GM12878 (cell line): ENCODE measurements around the gene MPZL3. TPM values are rescaled to one million over a fixed set of nuclear protein-coding genes. Genes with fewer than 3 reads are reported as not detected.

Source experiments
- ATAC-seq: fragments of 200-7000 bp; cut with Tn5 transposase; 3 replicates; pipeline ENCODE4 v1.9.1; 2020; ENCODE audit warnings: mild to moderate bottlenecking, moderate library complexity
- BruUV-seq: library from RNA; stranded (reverse); fragments of 400-500 nt; replicated peaks from 2 replicates; lab custom pipeline; 2021; lab: Mats Ljungman, UMichigan
- CTCF ChIA-PET: fragments of 300-600 bp; sonication (Branson Sonifier 250); formaldehyde crosslinking; extraction: SDS; loops from one replicate; lab custom pipeline; 2021; ENCODE audit warnings: inconsistent platforms; lab: Yijun Ruan, JAX
- POLR2A ChIA-PET: fragments of 350-600 bp; formaldehyde crosslinking; extraction: SDS; loops from one replicate; lab custom pipeline; 2021; ENCODE audit warnings: inconsistent platforms; lab: Charles Lee
- RAD21 ChIA-PET: fragments of 300-600 bp; sonication (Branson Sonifier 250); formaldehyde crosslinking; loops from one replicate; lab custom pipeline; 2023; ENCODE audit warnings: antibody characterized with exemption; ENCODE audit not compliant: unreplicated experiment; lab: Charles Lee
- SMC1A ChIA-PET: fragments of 300-600 bp; sonication (Branson Sonifier 250); formaldehyde crosslinking; loops from one replicate; lab custom pipeline; 2023; ENCODE audit not compliant: unreplicated experiment, uncharacterized antibody; lab: Charles Lee
- DNase-seq: peaks from one replicate; pipeline ENCODE4 v3.0.0-alpha.2; 2011; ENCODE audit warnings: low read depth, low spot score
- FAIRE-seq: peaks from 3 replicates; lab custom pipeline; 2011; peaks lifted over from hg19 to GRCh38; lab: Jason Lieb, UNC
- H2AFZ ChIP-seq: 2 replicates; pipeline ENCODE4 v1.6.0; 2011; ENCODE audit warnings: low read depth, low read length, control low read depth; ENCODE audit not compliant: control insufficient read depth
- H3K27ac ChIP-seq: 2 replicates; pipeline ENCODE4 v1.5.1; 2011; ENCODE audit warnings: control low read depth; ENCODE audit not compliant: control insufficient read depth, insufficient read depth
- H3K27me3 ChIP-seq, 2 experiments: replicated peaks in 1 of 2; 2 replicates each; pipeline versions ENCODE4 v1.6.0 to v1.6.1; 2011; ENCODE audit warnings: low read length in 1 of 2; ENCODE audit not compliant: control insufficient read depth in 2 of 2, insufficient read depth in 2 of 2
- H3K36me3 ChIP-seq, 2 experiments: 2 replicates each; pipeline ENCODE4 v1.5.1; 2011; ENCODE audit warnings: low read length in 1 of 2; ENCODE audit not compliant: control insufficient read depth in 2 of 2, insufficient read depth in 2 of 2
- H3K4me1 ChIP-seq: 2 replicates; pipeline ENCODE4 v1.6.1; 2011; ENCODE audit warnings: mild to moderate bottlenecking, low read length, moderate library complexity, mixed read lengths; ENCODE audit not compliant: control insufficient read depth, insufficient read depth
- H3K4me2 ChIP-seq: 2 replicates; pipeline ENCODE4 v1.6.0; 2011; ENCODE audit warnings: control low read depth; ENCODE audit not compliant: control insufficient read depth, insufficient read depth
- H3K4me3 ChIP-seq: fragments of 200-600 bp; sonication (generic); 2 replicates; pipeline ENCODE4 v1.5.1; 2016
- H3K79me2 ChIP-seq: 2 replicates; pipeline ENCODE4 v1.6.0; 2011; ENCODE audit warnings: low read length; ENCODE audit not compliant: control insufficient read depth, insufficient read depth
- H3K9ac ChIP-seq: 2 replicates; pipeline ENCODE4 v1.8.0; 2011; ENCODE audit warnings: low read length, control low read depth, mixed read lengths; ENCODE audit not compliant: control insufficient read depth, insufficient read depth
- H3K9me3 ChIP-seq: replicated peaks from 3 replicates; pipeline ENCODE4 v1.5.1; 2011; ENCODE audit warnings: mild to moderate bottlenecking, low read length; ENCODE audit not compliant: control insufficient read depth, insufficient read depth
- H4K20me1 ChIP-seq: 2 replicates; pipeline ENCODE4 v1.6.0; 2011; ENCODE audit not compliant: control insufficient read depth, insufficient read depth
- BMI1 ChIP-seq: fragments of 450-650 bp; IDR thresholded peaks from 2 replicates; pipeline ENCODE4 v1.6.1; 2016; ENCODE audit warnings: mild to moderate bottlenecking, moderate library complexity, borderline replicate concordance
- CBFB ChIP-seq: IDR thresholded peaks from 2 replicates; pipeline ENCODE4 v1.6.1; 2016; ENCODE audit warnings: antibody characterized with exemption, low read depth
- ETV6 ChIP-seq, 2 experiments: fragments of 450-650 bp in 1 of 2; IDR thresholded peaks in 1 of 2; conservative IDR thresholded peaks in 1 of 2; 2 replicates each; pipeline ENCODE4 v1.6.1; 2014; ENCODE audit warnings: antibody characterized with exemption in 1 of 2, borderline replicate concordance in 1 of 2, low read depth in 1 of 2, mild to moderate bottlenecking in 1 of 2, moderate library complexity in 1 of 2
- HCFC1 ChIP-seq: fragments of 150-350 bp; IDR thresholded peaks from 2 replicates; pipeline ENCODE4 v1.6.1; 2014; ENCODE audit warnings: low read length
- NFXL1 ChIP-seq: fragments of 450-650 bp; IDR thresholded peaks from 2 replicates; pipeline ENCODE4 v1.6.1; 2017; ENCODE audit warnings: antibody characterized with exemption, mild to moderate bottlenecking, borderline replicate concordance
- NR2C1 ChIP-seq: fragments of 450-650 bp; IDR thresholded peaks from 2 replicates; pipeline ENCODE4 v1.6.1; 2017; ENCODE audit warnings: antibody characterized with exemption, mild to moderate bottlenecking, moderate library complexity
- PAX5 ChIP-seq: IDR thresholded peaks from 2 replicates; pipeline ENCODE4 v1.6.1; 2011; ENCODE audit warnings: low read depth, low read length, borderline replicate concordance
- POLR2AphosphoS2 ChIP-seq: IDR thresholded peaks from 2 replicates; pipeline ENCODE4 v1.6.1; 2011; ENCODE audit warnings: low read depth, mild to moderate bottlenecking, low read length, improper control_type of control experiment, moderate library complexity
- TAF1 ChIP-seq: IDR thresholded peaks from 2 replicates; pipeline ENCODE4 v1.6.1; 2011; ENCODE audit warnings: mild to moderate bottlenecking, low read depth, low read length, borderline replicate concordance
- TCF12 ChIP-seq: IDR thresholded peaks from 2 replicates; pipeline ENCODE4 v1.6.1; 2011; ENCODE audit warnings: low read depth, mild to moderate bottlenecking, low read length
- ZSCAN29 ChIP-seq: fragments of 450-650 bp; IDR thresholded peaks from 2 replicates; pipeline ENCODE4 v1.6.1; 2017; ENCODE audit warnings: mild to moderate bottlenecking, moderate library complexity
- WGBS: methylation state at CpG from one replicate; pipeline ENCODE4 v1.1.6; 2016; ENCODE audit warnings: low lambda C conversion rate; ENCODE audit not compliant: insufficient replicate concordance, insufficient coverage; ENCODE audit errors: missing lambda C conversion rate; 5-methylcytosine and 5-hydroxymethylcytosine counted together
- in situ Hi-C: fragments of 300-500 bp; cut with MboI; formaldehyde crosslinking; loops from 9 replicates; pipeline ENCODE4 v1.14.3; 2018; ENCODE audit warnings: mixed read lengths
- intact Hi-C: fragments of 100-400 bp; cut with micrococcal nuclease; formaldehyde crosslinking; loops from one replicate; pipeline ENCODE4 v1.14.2; 2022; ENCODE audit not compliant: unreplicated experiment
- polyA plus RNA-seq, 11 experiments: library from polyadenylated mRNA; depleted of rRNA in 4 of 11; unstranded in 6 of 11; stranded (reverse) in 5 of 11; fragments of >200 nt; fragmentation: Nextera tagmentation in 4 of 11; fragmentation: Illumina TruSeq in 1 of 11; extraction: Ambion mirVana in 4 of 11; extraction: Trizol in 1 of 11; gene quantifications; 1 replicate in 1 of 11; 2 replicates in 10 of 11; pipeline versions ENCODE4 v1.2.1 to v1.2.3, GENCODE V29; 2011 to 2016; ENCODE audit warnings: inconsistent platforms in 2 of 11, missing spikeins in 2 of 11, low read depth in 1 of 11
- total RNA-seq, 4 experiments: library from RNA; depleted of rRNA in 3 of 4; stranded (reverse); fragments of >200 nt in 3 of 4; fragmentation: Illumina TruSeq in 1 of 4; extraction: Trizol in 1 of 4; gene quantifications; 2 replicates each; pipeline versions ENCODE4 v1.2.1 to v1.2.3, GENCODE V29; 2013 to 2021

MPZL3 gene
- total and polyA plus RNA-seq, 10 of the 15 experiments (the other 5 are each of a cell fraction or from before 2014, with no cell fraction given): 2.1 to 7.5 (median 6.2) TPM

- Histone ChIP-seq H3K79me2 (no peaks in the 10 kb centered on the region), H4K20me1 (no peaks in the 10 kb centered on the region), H3K9me3 (no peaks in the 10 kb centered on the region), H3K4me2 (no peak overlapping the region), H3K4me1 (peaks cover 22% of the 10 kb centered on the region), H3K27me3 (no peaks in the 10 kb centered on the region), H3K36me3 (peaks cover 0 to 2% of the 10 kb centered on the region in 2 experiments; a peak in 2 of 4 replicates), H2AFZ (no peak overlapping the region), H3K9ac (no peak overlapping the region), H3K27ac (no peak overlapping the region), H3K4me3 (no peak overlapping the region)
- CTCF ChIA-PET: no interaction called here
- ATAC-seq: no peak
- DNase-seq: no peak
- FAIRE-seq: no peak
- RAD21 ChIA-PET: no interaction called here
- BruUV-seq: no TSS peak
- SMC1A ChIA-PET: no interaction called here
- POLR2A ChIA-PET: interaction anchor here (1.7 kb wide), 1 partner anchor 9 kb away, joined by 4 read pairs; no protein-coding TSS in a partner anchor
- in situ Hi-C loops: no loop called here
- TF ChIP-seq PAX5: no peak
- intact Hi-C loops: no loop called here
Observed at GRCh38 chr11:118231461-118231860, 20.7 kb downstream of the MPZL3 start.

GRCh38 chr11:118230088-118230487, 22.1 kb downstream of the MPZL3 start:
- no peaks in the 10 kb centered on the region for H4K20me1 ChIP-seq
- ChIA-PET POLR2A (interaction anchor here (1.7 kb wide), 1 partner anchor 10 kb away, joined by 4 read pairs; no protein-coding TSS in a partner anchor), CTCF (interaction anchor here (0.6 to 1.1 kb wide), 2 partner anchors 17 to 32 kb away, joined by 4 read pairs; no protein-coding TSS in a partner anchor)
- no peak for DNase-seq
- TF ChIP-seq NFXL1: no peak
- TF ChIP-seq ETV6 (conservative IDR thresholded peaks at IDR 0.05 in 1 of 2, IDR thresholded peaks at IDR 0.05 in 1 of 2; ENCODE audit: borderline replicate concordance in 1 of 2, low read depth in 1 of 2): no peak
- TF ChIP-seq HCFC1: no peak
- TF ChIP-seq TAF1: no peak
- TF ChIP-seq ZSCAN29: no peak
- TF ChIP-seq BMI1: no peak
- no peak for TF ChIP-seq NR2C1
- TF ChIP-seq POLR2AphosphoS2: no peak
- no peak for TF ChIP-seq TCF12
- TF ChIP-seq CBFB: no peak
- TF ChIP-seq, all 136 proteins: peak for 0
- H3K9ac ChIP-seq: no peak overlapping the region
- BruUV-seq: no TSS peak
- H2AFZ ChIP-seq: no peak overlapping the region
- H3K4me3 ChIP-seq: no peak overlapping the region
- no peak overlapping the region for H3K4me2 ChIP-seq
- H3K27me3 ChIP-seq: no peaks in the 10 kb centered on the region
- no peak for FAIRE-seq
- in situ Hi-C loops: no loop called here
- intact Hi-C loops: no loop called here
- peaks cover 0 to 2% of the 10 kb centered on the region in 2 experiments; a peak in 2 of 4 replicates for H3K36me3 ChIP-seq
- WGBS: 96% methylated on average over 3 of the region's 3 CpGs
- ATAC-seq: no peak
- no peak overlapping the region for H3K27ac ChIP-seq
- SMC1A ChIA-PET: interaction anchor here (1.4 to 2.5 kb wide), 4 partner anchors 10 to 31 kb away, joined by 4 to 10 read pairs (median 8); no protein-coding TSS in a partner anchor
- RAD21 ChIA-PET: interaction anchor here (1.4 to 1.7 kb wide), 2 partner anchors 12 to 32 kb away, joined by 4 to 5 read pairs; no protein-coding TSS in a partner anchor
- peaks cover 26% of the 10 kb centered on the region for H3K4me1 ChIP-seq
- peaks cover 1% of the 10 kb centered on the region; the same call in 1 of the 3 replicates for H3K9me3 ChIP-seq
- no peaks in the 10 kb centered on the region for H3K79me2 ChIP-seq
